ENCODE data around the gene MINDY4B. TPM values are rescaled to one million over a fixed set of nuclear protein-coding genes. Genes with fewer than 3 reads are reported as not detected.

The MINDY4B gene
- total RNA-seq, 4 donors from 2014 or later, result not detected

DNA sequence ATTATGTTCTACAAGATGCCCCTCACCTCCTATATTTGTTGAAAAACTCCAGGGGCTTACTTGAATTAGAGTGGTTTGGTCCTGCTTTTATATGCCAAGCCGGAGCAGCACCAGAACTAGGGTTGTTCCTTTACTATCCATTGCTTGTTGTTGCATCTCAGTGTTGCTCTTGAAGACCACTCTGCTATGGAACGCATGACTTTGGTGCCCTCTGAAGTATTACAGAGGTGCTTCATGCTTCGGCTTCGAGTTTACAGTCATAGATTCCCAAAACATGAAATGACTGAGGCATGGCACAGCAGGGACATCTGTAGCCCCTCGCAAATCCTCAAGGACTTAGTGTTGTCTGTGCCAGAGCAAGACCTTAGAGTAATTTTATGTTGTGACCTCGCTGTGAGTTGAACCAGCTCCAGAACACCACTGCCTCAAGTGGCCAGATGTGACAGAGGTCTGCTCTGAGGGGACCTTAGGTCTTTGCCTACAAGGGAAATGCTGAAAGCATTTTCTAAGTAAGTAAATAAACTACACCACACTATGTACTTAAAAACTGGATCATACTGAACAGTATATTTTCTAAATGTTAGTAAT lies 75.1 kb downstream of the MINDY4B start:
- peak; percentile 23 for ATAC-seq (ENCODE audit: low FRiP score)

DNA sequence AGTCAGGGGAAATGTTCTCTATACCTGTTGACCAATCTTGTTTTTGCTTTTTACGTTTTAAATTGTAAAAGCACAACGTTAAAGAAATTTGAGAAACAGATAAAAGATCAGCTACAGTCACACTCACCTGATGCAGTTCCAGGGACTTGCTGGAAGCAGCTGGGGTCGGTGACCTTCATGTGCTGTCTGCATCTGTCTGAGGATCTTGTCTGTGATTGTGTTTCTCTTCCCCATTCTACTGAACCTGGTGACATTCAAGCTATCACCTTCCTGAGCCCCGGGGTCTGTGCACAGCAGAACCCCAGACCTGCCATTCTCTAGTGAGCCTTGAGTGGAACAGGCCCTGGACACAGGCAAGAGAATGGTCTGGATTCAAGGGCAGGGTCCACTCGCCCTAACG lies 75.8 kb downstream of the MINDY4B start:
- TF ChIP-seq, protein P1, sequence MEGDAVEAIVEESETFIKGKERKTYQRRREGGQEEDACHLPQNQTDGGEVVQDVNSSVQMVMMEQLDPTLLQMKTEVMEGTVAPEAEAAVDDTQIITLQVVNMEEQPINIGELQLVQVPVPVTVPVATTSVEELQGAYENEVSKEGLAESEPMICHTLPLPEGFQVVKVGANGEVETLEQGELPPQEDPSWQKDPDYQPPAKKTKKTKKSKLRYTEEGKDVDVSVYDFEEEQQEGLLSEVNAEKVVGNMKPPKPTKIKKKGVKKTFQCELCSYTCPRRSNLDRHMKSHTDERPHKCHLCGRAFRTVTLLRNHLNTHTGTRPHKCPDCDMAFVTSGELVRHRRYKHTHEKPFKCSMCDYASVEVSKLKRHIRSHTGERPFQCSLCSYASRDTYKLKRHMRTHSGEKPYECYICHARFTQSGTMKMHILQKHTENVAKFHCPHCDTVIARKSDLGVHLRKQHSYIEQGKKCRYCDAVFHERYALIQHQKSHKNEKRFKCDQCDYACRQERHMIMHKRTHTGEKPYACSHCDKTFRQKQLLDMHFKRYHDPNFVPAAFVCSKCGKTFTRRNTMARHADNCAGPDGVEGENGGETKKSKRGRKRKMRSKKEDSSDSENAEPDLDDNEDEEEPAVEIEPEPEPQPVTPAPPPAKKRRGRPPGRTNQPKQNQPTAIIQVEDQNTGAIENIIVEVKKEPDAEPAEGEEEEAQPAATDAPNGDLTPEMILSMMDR (IDR thresholded peaks at IDR 0.05), result no peak
- ATAC-seq (ENCODE audit: low FRiP score) (no peak), DNase-seq (ENCODE audit: low spot score) (no peak)

More for the DNA sequence above, 75.1 kb downstream of the MINDY4B start:
- no peak for DNase-seq (ENCODE audit: low spot score)
- TF ChIP-seq, protein P1 (IDR thresholded peaks at IDR 0.05), result no peak

DNA sequence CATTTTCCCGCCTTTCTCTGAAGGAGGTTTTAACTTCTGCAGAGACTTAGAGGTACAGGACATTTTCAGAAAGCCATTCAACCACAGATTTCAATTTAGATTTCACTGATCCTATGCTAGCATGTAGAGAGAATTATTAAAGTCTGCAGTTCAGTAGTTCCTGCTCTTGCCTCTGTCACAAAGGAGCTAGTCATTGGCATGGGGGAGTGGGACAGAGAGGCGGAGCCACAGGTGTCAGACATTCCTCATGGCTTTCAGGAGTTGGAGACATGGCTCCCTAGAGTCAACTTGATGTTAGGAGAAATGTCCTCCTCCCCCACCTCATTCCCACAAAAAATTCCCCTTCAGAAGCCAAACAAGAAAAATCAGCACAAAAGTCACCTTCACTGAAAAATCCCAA lies 76.2 kb downstream of the MINDY4B start:
- TF ChIP-seq, protein P1 (IDR thresholded peaks at IDR 0.05), result no peak
- no peak for DNase-seq (ENCODE audit: low spot score)

GRCh38 chr3:150828261-150828660 lies 77.0 kb downstream of the MINDY4B start:
- no peak for ATAC-seq (ENCODE audit: low FRiP score)
- no peak for DNase-seq (ENCODE audit: low spot score)
- TF ChIP-seq, protein P1 (IDR thresholded peaks at IDR 0.05), result no peak

More for the DNA sequence above, 76.2 kb downstream of the MINDY4B start:
- ATAC-seq (ENCODE audit: low FRiP score), result no peak

- TF ChIP-seq, protein P1 (IDR thresholded peaks at IDR 0.05), result no peak
Observed at GRCh38 chr3:150826466-150827282, 78.6 kb downstream of the MINDY4B start.

GRCh38 chr3:150825916-150826377 lies 79.3 kb downstream of the MINDY4B start:
- ATAC-seq (ENCODE audit: low FRiP score) (no peak), DNase-seq (ENCODE audit: low spot score) (no peak)
- TF ChIP-seq, protein P1 (IDR thresholded peaks at IDR 0.05), result no peak

More at GRCh38 chr3:150826466-150827282, 78.6 kb downstream of the MINDY4B start:
- DNase-seq (ENCODE audit: low spot score) (no peak), ATAC-seq (ENCODE audit: low FRiP score) (no peak)
